Mesenchymal stem cell (in vitro differentiated cells and primary cell): ENCODE results near the gene TRIM5.
"Not testable (repeated sequence)": the region's sequence is repeated elsewhere in the genome, so short reads cannot be mapped to it uniquely, and the experiment has no call there.

Source experiments
- DNase-seq: peaks from one replicate; pipeline ENCODE4 v3.0.0-alpha.2; 2013
- H2AFZ ChIP-seq: one replicate; pipeline ENCODE4 v1.6.1; 2013; ENCODE audit warnings: low read depth, mild to moderate bottlenecking, control low read depth, inconsistent platforms, low read length, moderate library complexity
- H2AK5ac ChIP-seq: 2 replicates; pipeline ENCODE4 v1.6.1; 2013; ENCODE audit warnings: low read length, moderate library complexity, mild to moderate bottlenecking, inconsistent platforms; ENCODE audit not compliant: severe bottlenecking
- H2BK120ac ChIP-seq: one replicate; pipeline ENCODE4 v1.6.1; 2013; ENCODE audit warnings: low read depth, mild to moderate bottlenecking, inconsistent platforms, low read length, moderate library complexity
- H2BK12ac ChIP-seq, 2 experiments: one replicate each; pipeline ENCODE4 v1.6.1; 2013; ENCODE audit warnings: inconsistent platforms in 2 of 2, low read length in 2 of 2, mild to moderate bottlenecking in 2 of 2, moderate library complexity in 2 of 2, control low read depth in 1 of 2
- H2BK15ac ChIP-seq: one replicate; pipeline ENCODE4 v1.6.1; 2013; ENCODE audit warnings: mild to moderate bottlenecking, low read depth, inconsistent platforms; ENCODE audit not compliant: poor library complexity, severe bottlenecking
- H2BK5ac ChIP-seq: 2 replicates; pipeline ENCODE4 v1.6.1; 2013; ENCODE audit warnings: low read depth, mild to moderate bottlenecking, low read length, control low read depth, inconsistent platforms; ENCODE audit not compliant: poor library complexity, severe bottlenecking
- H3K14ac ChIP-seq, 2 experiments: one replicate each; pipeline ENCODE4 v1.6.1; 2013; ENCODE audit warnings: inconsistent platforms in 2 of 2, low read length in 2 of 2, control low read depth in 1 of 2, mild to moderate bottlenecking in 1 of 2, moderate library complexity in 1 of 2
- H3K18ac ChIP-seq, 2 experiments: one replicate each; pipeline ENCODE4 v1.6.1; 2013; ENCODE audit warnings: inconsistent platforms in 2 of 2, low read length in 2 of 2, control low read depth in 1 of 2, low read depth in 1 of 2, mild to moderate bottlenecking in 1 of 2
- H3K23ac ChIP-seq, 2 experiments: one replicate each; pipeline ENCODE4 v1.6.1; 2013; ENCODE audit warnings: inconsistent platforms in 2 of 2, low read length in 2 of 2, mild to moderate bottlenecking in 2 of 2, moderate library complexity in 2 of 2, control low read depth in 1 of 2
- H3K27ac ChIP-seq: 2 replicates; pipeline ENCODE4 v1.5.1; 2013; ENCODE audit warnings: mild to moderate bottlenecking, moderate library complexity, low read length, control low read depth, inconsistent platforms; ENCODE audit not compliant: poor library complexity, severe bottlenecking
- H3K27me3 ChIP-seq, 2 experiments: 2 replicates each; pipeline versions ENCODE4 v1.6.1 to v1.7.0; 2013; ENCODE audit warnings: low read length in 2 of 2, mild to moderate bottlenecking in 2 of 2, moderate library complexity in 2 of 2, control low read depth in 1 of 2, inconsistent platforms in 1 of 2; ENCODE audit not compliant: control insufficient read depth in 1 of 2, insufficient read depth in 1 of 2
- H3K36me3 ChIP-seq, 2 experiments: 2 replicates each; pipeline versions ENCODE4 v1.6.1 to v1.7.0; 2013; ENCODE audit warnings: low read length in 2 of 2, control low read depth in 1 of 2, inconsistent platforms in 1 of 2, low read depth in 1 of 2, mild to moderate bottlenecking in 1 of 2; ENCODE audit not compliant: insufficient read depth in 2 of 2, control insufficient read depth in 1 of 2
- H3K4ac ChIP-seq, 2 experiments: one replicate each; pipeline ENCODE4 v1.6.1; 2013; ENCODE audit warnings: inconsistent platforms in 2 of 2, low read length in 2 of 2, mild to moderate bottlenecking in 2 of 2, moderate library complexity in 2 of 2, control low read depth in 1 of 2, low read depth in 1 of 2
- H3K4me1 ChIP-seq: 2 replicates; pipeline ENCODE4 v1.6.1; 2013; ENCODE audit warnings: low read depth, low read length, control low read depth; ENCODE audit not compliant: control insufficient read depth, insufficient read depth
- H3K4me2 ChIP-seq: 2 replicates; pipeline ENCODE4 v1.6.1; 2013; ENCODE audit warnings: low read length, mild to moderate bottlenecking, inconsistent platforms; ENCODE audit not compliant: poor library complexity, severe bottlenecking
- H3K4me3 ChIP-seq, 2 experiments: 2 replicates each; pipeline versions ENCODE4 v1.5.1 to v1.7.0; 2013; ENCODE audit warnings: low read length in 2 of 2, mild to moderate bottlenecking in 2 of 2, control low read depth in 1 of 2, low read depth in 1 of 2; ENCODE audit not compliant: insufficient read depth in 1 of 2
- H3K79me1 ChIP-seq: replicated peaks from 2 replicates; pipeline ENCODE4 v1.6.1; 2013; ENCODE audit warnings: mild to moderate bottlenecking, control low read depth, low read length, inconsistent platforms; ENCODE audit not compliant: poor library complexity, severe bottlenecking
- H3K9ac ChIP-seq: 2 replicates; pipeline ENCODE4 v1.7.0; 2013; ENCODE audit warnings: mild to moderate bottlenecking, low read length, moderate library complexity
- H3K9me3 ChIP-seq: 2 replicates; pipeline ENCODE4 v1.7.0; 2013; ENCODE audit warnings: mild to moderate bottlenecking, low read length; ENCODE audit not compliant: control insufficient read depth
- H4K8ac ChIP-seq: one replicate; pipeline ENCODE4 v1.6.1; 2013; ENCODE audit warnings: inconsistent platforms, mild to moderate bottlenecking, low read length, moderate library complexity
- H4K91ac ChIP-seq: one replicate; pipeline ENCODE4 v1.6.1; 2013; ENCODE audit warnings: mild to moderate bottlenecking, low read length, inconsistent platforms
- WGBS: methylation state at CpG from one replicate; pipeline ENCODE4 v1.1.7; 2013; ENCODE audit warnings: mixed read lengths; 5-methylcytosine and 5-hydroxymethylcytosine counted together

TRIM5 gene

DNA sequence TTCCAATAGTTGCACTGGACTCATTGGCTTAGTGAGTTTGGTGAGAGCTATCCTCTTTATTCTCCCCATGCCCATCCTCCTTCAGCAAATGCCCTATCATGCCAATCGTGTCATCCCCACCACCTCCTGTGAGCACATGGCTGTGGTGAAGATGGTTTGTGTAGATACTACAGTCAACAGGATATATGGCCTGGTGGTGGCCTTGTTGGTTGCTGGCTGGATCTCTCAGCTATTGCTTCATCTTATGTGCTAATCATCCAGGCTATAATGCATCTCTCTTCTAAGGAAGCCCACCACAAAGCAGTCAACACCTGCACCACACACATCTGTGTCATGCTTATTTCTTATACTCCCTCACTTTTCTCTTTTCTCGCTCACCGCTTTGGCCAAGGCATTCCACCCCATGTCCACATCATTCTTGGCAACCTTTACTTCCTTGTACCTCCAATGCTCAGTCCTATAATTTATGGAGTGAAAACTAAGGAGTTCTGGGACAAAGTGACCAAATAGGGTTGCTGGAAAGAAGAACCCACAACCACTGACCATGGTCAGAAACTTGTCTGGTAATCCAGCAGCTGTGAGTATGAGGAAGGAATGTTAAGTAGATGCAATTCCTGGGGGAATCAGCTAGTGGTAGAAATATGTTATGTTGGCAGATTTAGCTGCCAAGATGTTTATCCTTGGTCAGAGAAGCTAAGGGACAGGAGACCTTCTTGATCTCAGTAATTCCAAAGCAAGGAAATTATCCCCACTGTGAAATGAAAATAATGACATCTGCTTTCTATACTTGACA, 35.0 kb upstream of the TRIM5 start:
- Histone ChIP-seq H3K27ac (no peak overlapping the region), H3K27me3 (peaks cover 0 to 7% of the 10 kb centered on the region in 2 experiments), H3K4me3 (no peak overlapping the region), H3K4me2 (no peak overlapping the region), H2AK5ac (no peak overlapping the region), H3K18ac (no peak overlapping the region), H3K23ac (no peak overlapping the region), H3K9ac (no peak overlapping the region), H3K9me3 (no peaks in the 10 kb centered on the region), H3K4me1 (no peaks in the 10 kb centered on the region), H2BK5ac (no peak overlapping the region), H2BK15ac (no peak overlapping the region), H4K91ac (no peak overlapping the region), H2BK12ac (no peak overlapping the region), H3K14ac (no peak overlapping the region), H4K8ac (no peak overlapping the region), H3K79me1 (no peaks in the 10 kb centered on the region), H3K4ac (no peak overlapping the region), H3K36me3 (no peaks in the 10 kb centered on the region), H2BK120ac (no peak overlapping the region), H2AFZ (no peak overlapping the region)
- 67% methylated on average over 1 of the region's 3 CpGs for WGBS
- peak; percentile 19 for DNase-seq

DNA sequence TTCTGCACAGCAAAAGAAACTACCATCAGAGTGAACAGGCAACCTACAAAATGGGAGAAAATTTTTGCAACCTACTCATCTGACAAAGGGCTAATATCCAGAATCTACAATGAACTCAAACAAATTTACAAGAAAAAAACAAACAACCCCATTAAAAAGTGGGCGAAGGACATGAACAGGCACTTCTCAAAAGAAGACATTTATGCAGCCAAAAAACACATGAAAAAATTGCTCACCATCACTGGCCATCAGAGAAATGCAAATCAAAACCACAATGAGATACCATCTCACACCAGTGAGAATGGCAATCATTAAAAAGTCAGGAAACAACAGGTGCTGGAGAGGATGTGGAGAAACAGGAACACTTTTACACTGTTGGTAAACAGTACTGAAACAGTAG, 31.6 kb upstream of the TRIM5 start:
- not testable (repeated sequence) for H3K23ac ChIP-seq, H3K4me3 ChIP-seq, H3K18ac ChIP-seq, H2AK5ac ChIP-seq, H3K79me1 ChIP-seq, H3K4me1 ChIP-seq, H3K9me3 ChIP-seq, H2BK15ac ChIP-seq, H2AFZ ChIP-seq, H3K27ac ChIP-seq, H3K14ac ChIP-seq, H3K36me3 ChIP-seq, DNase-seq, H3K4me2 ChIP-seq, H2BK12ac ChIP-seq, H2BK5ac ChIP-seq, H4K91ac ChIP-seq, H3K27me3 ChIP-seq, H3K9ac ChIP-seq, H4K8ac ChIP-seq, H3K4ac ChIP-seq, H2BK120ac ChIP-seq
- WGBS = no CpG with 5 or more reads among the region's 1 CpG

GRCh38 chr11:5713695-5714094, 28.8 kb upstream of the TRIM5 start:
- no peak overlapping the region for H2BK5ac ChIP-seq
- H2BK15ac ChIP-seq = no peak overlapping the region
- H3K4me3 ChIP-seq = no peak overlapping the region
- H3K36me3 ChIP-seq = peaks cover 3 to 35% of the 10 kb centered on the region in 2 experiments
- no peak overlapping the region for H2BK12ac ChIP-seq
- no peaks in the 10 kb centered on the region for H3K4me1 ChIP-seq
- no peak overlapping the region for H3K14ac ChIP-seq
- no peak overlapping the region for H4K91ac ChIP-seq
- no peak overlapping the region for H2AFZ ChIP-seq
- H3K18ac ChIP-seq = no peak overlapping the region
- no peaks in the 10 kb centered on the region for H3K27me3 ChIP-seq
- H3K4me2 ChIP-seq = no peak overlapping the region
- H2BK120ac ChIP-seq = no peak overlapping the region
- H3K4ac ChIP-seq = no peak overlapping the region
- no peak for DNase-seq
- no peak overlapping the region for H3K23ac ChIP-seq
- H3K27ac ChIP-seq = no peak overlapping the region
- no peaks in the 10 kb centered on the region for H3K79me1 ChIP-seq
- H3K9ac ChIP-seq = no peak overlapping the region
- H3K9me3 ChIP-seq = no peaks in the 10 kb centered on the region
- 75% methylated on average over 5 of the region's 5 CpGs for WGBS
- no peak overlapping the region for H2AK5ac ChIP-seq
- no peak overlapping the region for H4K8ac ChIP-seq

GRCh38 chr11:5712507-5712906, 27.6 kb upstream of the TRIM5 start:
- peaks cover 10 to 47% of the 10 kb centered on the region in 2 experiments for H3K36me3 ChIP-seq
- no peak overlapping the region for H3K18ac ChIP-seq
- DNase-seq = no peak
- no peaks in the 10 kb centered on the region for H3K79me1 ChIP-seq
- H3K27me3 ChIP-seq = no peaks in the 10 kb centered on the region
- H4K8ac ChIP-seq = no peak overlapping the region
- H3K4me3 ChIP-seq = no peak overlapping the region
- no peak overlapping the region for H2BK5ac ChIP-seq
- no peak overlapping the region for H3K27ac ChIP-seq
- no peak overlapping the region for H3K4me2 ChIP-seq
- 88% methylated on average over 1 of the region's 1 CpG for WGBS
- no peak overlapping the region for H3K14ac ChIP-seq
- H2AK5ac ChIP-seq = no peak overlapping the region
- H2BK12ac ChIP-seq = no peak overlapping the region
- H4K91ac ChIP-seq = no peak overlapping the region
- H2AFZ ChIP-seq = no peak overlapping the region
- H3K9me3 ChIP-seq = no peaks in the 10 kb centered on the region
- no peak overlapping the region for H3K9ac ChIP-seq
- no peak overlapping the region for H3K23ac ChIP-seq
- H2BK15ac ChIP-seq = no peak overlapping the region
- H2BK120ac ChIP-seq = no peak overlapping the region
- H3K4ac ChIP-seq = no peak overlapping the region
- no peaks in the 10 kb centered on the region for H3K4me1 ChIP-seq
